ENCODE data around the gene SLC5A10.
"Not testable (repeated sequence)": the region's sequence is repeated elsewhere in the genome, so short reads cannot be mapped to it uniquely, and the experiment has no call there.

SLC5A10 gene

GRCh38 chr17:19024101-19025078, 72.4 kb downstream of the SLC5A10 start:
- TF ChIP-seq GATA3 (IDR thresholded peaks at IDR 0.05; ENCODE audit: low read depth, low read length) (no peak), GATA2 (IDR thresholded peaks at IDR 0.05; ENCODE audit: low read depth, low read length) (no peak)

GRCh38 chr17:19046782-19047375, 94.9 kb downstream of the SLC5A10 start, which contains the start of gene GRAP:
Gene GRAP (minus strand): TSS chr17:19046957. CDS start chr17:19046926, 31 bp downstream.
- not testable (repeated sequence) for TF ChIP-seq GATA3, GATA2 (IDR thresholded peaks at IDR 0.05; ENCODE audit: low read depth, low read length)
